Cardiac fibroblast (primary cell): Measurements from ENCODE around the gene EHMT2.

Experiments
- DNase-seq, 2 donors: peaks; one replicate each; pipeline versions ENCODE4 v3.0.0 to v3.0.0-alpha.2; 2010; ENCODE audit warnings: low read depth in 2 of 2
- H3K4me3 ChIP-seq, 2 donors: replicated peaks in 1 of 2; 1 replicate in 1 of 2; 2 replicates in 1 of 2; pipeline ENCODE4 v1.5.1; 2011; ENCODE audit warnings: low read depth in 2 of 2, low read length in 2 of 2, mild to moderate bottlenecking in 2 of 2, moderate library complexity in 1 of 2
- TF ChIP-seq, protein P1 (sequence below): IDR thresholded peaks from one replicate; pipeline ENCODE4 v1.5.1; 2011; ENCODE audit warnings: low read depth, mild to moderate bottlenecking, low read length, inconsistent platforms

The EHMT2 gene

GRCh38 chr6:31889331-31889972 lies 8.0 kb downstream of the EHMT2 start:
- DNase-seq: no peak
- TF ChIP-seq, protein P1, sequence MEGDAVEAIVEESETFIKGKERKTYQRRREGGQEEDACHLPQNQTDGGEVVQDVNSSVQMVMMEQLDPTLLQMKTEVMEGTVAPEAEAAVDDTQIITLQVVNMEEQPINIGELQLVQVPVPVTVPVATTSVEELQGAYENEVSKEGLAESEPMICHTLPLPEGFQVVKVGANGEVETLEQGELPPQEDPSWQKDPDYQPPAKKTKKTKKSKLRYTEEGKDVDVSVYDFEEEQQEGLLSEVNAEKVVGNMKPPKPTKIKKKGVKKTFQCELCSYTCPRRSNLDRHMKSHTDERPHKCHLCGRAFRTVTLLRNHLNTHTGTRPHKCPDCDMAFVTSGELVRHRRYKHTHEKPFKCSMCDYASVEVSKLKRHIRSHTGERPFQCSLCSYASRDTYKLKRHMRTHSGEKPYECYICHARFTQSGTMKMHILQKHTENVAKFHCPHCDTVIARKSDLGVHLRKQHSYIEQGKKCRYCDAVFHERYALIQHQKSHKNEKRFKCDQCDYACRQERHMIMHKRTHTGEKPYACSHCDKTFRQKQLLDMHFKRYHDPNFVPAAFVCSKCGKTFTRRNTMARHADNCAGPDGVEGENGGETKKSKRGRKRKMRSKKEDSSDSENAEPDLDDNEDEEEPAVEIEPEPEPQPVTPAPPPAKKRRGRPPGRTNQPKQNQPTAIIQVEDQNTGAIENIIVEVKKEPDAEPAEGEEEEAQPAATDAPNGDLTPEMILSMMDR: no peak

DNA sequence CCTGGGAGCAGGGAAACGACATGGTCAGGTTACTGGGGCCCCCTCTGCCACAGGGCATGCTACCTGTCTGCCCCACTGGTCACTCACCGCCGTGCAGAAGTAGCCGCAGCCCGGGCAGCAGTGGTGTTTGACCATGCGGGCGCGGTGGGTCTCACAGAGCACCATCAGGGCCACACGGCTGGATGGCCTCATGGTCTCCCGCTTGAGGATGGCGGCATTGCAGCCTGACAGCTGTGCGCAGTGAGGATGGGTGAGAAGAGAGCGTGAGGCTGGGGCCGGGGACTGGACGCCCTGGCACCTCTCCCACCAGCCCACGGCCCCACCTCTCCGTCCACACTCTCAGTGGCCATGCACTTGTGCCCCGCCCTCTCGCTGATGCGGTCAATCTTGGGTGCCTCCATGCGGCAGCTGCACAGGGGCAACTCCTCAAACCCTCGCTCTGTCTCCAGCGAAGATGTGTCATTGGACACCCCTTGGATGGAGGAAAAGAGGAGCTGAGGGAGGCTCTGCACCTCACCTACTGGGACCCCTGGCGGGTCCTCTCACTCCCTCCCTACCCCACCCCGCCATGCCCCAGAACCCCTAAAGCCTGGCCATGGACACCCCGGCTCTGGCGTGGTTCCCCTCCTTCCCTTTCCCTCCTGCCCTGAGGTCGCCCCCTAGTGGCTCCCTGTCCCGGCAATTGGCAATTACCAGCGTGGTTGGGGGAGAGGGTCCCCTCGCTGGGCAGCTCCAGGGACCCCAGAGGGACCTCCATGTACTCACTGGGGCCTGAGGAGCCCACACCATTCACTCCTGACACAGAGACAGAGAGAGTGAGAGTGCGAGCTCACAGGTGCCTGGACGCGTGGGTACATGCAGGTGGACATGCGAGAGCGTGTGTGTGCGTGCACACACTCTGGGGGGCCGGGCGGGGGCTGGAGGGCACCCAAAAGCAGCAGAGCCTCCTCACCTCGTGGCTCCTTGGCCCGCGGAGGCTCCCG lies 8.9 kb downstream of the EHMT2 start:
- TF ChIP-seq, protein P1: peak; percentile 85
- peak; percentile 19 to 23 for DNase-seq

More at GRCh38 chr6:31889331-31889972, 8.0 kb downstream of the EHMT2 start:
- no peak overlapping the region for H3K4me3 ChIP-seq

GRCh38 chr6:31887173-31888007 lies 10.1 kb downstream of the EHMT2 start:
- TF ChIP-seq, protein P1: no peak
- no peak overlapping the region for H3K4me3 ChIP-seq

More for the DNA sequence above, 8.9 kb downstream of the EHMT2 start:
- H3K4me3 ChIP-seq: no peak overlapping the region

DNA sequence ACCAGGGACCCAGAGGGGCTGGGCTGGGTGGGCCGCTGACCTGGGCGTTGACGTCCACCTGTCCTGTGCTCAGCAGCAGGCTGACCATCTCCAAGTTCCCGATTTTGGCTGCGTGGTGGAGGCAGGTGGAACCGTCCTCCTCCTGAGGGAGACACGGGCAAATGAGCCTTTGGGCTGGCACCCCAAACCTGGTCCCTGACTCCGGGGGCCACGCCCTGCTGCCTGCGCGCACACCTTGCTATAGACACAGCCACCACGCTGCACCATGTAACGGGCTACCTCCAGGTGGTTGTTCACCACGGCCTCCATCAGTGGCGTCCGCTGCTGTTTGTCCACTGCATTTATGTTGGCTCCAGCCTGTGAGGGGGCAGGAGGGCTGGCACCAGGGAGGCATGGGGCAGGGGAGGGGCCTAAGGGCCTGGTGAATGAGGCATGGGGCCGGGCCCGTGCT lies 10.9 kb downstream of the EHMT2 start:
- TF ChIP-seq, protein P1: no peak

More at GRCh38 chr6:31887173-31888007, 10.1 kb downstream of the EHMT2 start:
- no peak for DNase-seq

GRCh38 chr6:31884528-31885035 lies 12.9 kb downstream of the EHMT2 start:
- no peak for DNase-seq
- TF ChIP-seq, protein P1: no peak
- no peak overlapping the region for H3K4me3 ChIP-seq

More for the DNA sequence above, 10.9 kb downstream of the EHMT2 start:
- no peak for DNase-seq
- no peak overlapping the region for H3K4me3 ChIP-seq

DNA sequence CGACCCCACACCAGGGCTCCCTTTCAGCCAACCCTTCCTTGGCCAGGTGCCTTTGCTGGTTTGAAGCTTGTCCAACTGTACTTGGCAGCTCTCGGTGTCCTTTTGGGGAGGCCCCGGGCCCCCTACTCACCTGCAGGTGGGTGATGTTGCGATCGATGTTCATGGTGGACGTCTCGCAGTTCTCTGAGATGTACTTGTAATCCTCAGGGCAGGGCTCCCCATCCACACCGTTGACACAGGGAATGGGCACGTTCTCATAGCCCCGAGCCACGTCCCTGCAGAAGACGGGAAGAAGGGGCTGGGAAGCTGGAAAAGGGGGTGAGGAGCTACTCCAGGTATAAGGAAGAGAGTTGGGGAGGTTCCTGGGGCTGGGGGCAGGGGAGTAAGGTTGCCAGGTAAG lies 13.8 kb downstream of the EHMT2 start:
- DNase-seq: no peak
- H3K4me3 ChIP-seq: no peak overlapping the region
- TF ChIP-seq, protein P1: no peak
